HG03575 (cell line): ENCODE data around the gene STMND1.

Experiments used
- ATAC-seq: cut with Tn5 transposase; IDR thresholded peaks from one replicate; pipeline ENCODE4 v1.9.1; 2021; ENCODE audit not compliant: unreplicated experiment, insufficient number of reproducible peaks, low FRiP score; ENCODE audit errors: extremely low read depth

STMND1 gene

DNA sequence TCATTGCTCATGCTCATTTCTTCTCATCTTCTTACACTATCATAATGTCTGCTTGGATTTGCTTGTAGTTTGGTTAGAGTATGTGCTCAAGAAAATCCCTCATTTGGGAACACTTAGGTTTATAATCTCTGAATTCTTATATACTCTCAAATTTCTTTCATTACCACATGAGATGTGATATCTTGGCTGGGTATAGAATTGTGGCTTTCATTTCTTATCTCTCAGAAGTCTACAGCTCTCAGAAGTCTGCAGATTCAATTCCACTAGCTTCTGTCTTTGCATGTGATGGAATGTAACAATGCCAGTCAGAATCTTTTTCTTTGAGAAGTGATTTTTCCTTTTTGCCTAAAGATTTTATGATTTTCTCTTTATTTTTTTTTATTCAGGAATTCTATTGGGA lies 50.9 kb downstream of the STMND1 start:
- ATAC-seq, result no peak

GRCh38 chr6:17156112-17156921 lies 54.5 kb downstream of the STMND1 start:
- ATAC-seq, result no peak

- no peak for ATAC-seq
Observed at GRCh38 chr6:17156966-17157365, 55.1 kb downstream of the STMND1 start.

DNA sequence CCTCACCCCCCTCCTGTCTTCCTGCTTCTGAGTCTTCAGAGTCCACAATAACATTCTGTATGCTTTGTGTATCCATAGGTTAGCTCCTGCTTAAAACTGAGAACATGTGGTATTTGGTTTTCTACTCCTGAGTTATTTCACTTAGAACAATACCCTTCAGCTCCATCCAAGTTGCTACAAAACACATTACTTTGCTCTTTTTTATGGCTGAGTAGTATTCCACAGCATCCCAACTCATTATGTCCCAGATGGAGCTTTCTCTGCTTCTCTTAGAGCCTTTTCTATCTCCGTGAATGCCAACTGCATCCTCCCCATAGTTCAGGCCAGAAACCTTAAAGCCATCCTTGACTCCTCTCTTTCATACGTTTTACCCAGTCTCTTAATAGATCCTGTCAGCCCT lies 55.8 kb downstream of the STMND1 start:
- no peak for ATAC-seq

DNA sequence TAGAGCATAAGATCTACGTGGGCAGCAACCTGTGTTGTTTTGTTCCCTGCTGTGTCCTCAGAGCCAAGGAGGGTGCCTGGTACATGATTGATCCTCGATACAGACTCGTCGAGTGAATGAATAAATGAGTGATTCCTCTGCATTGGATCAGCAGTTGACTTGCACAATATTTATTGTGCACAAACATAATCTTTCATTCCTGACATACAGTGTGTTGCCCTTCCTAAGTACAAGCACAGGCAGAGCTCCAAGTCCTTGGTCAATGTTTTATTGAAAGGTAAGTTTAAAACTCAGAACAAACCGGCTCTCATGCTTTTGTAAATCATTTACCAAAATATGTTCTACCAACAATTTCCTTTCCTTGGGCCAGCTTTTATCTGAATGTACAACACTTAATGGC lies 57.4 kb downstream of the STMND1 start:
- no peak for ATAC-seq

- ATAC-seq, result no peak
Observed at GRCh38 chr6:17161076-17161475, 59.2 kb downstream of the STMND1 start.

- ATAC-seq, result no peak
Observed at GRCh38 chr6:17165383-17165782, 63.5 kb downstream of the STMND1 start.

GRCh38 chr6:17167327-17167979 lies 65.6 kb downstream of the STMND1 start:
- ATAC-seq, result no peak

DNA sequence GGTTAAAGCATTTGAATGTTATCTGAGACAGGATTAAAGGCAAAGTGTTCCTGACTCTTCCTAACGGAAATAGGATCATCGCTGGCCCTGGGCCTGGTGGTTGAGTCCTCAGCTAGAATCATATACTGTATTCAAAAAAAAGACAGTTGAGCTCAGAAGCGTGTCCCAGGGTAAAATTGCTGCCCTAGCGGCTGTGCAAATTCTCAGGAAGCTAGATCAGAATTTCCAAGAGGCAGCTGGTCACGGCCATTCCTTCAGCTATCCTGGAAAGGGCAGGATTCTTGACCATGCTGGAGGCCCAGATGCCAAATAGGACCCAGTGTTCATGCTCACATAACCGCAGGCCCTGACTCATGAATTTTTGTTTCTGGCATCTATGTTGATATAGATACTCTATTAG lies 67.4 kb downstream of the STMND1 start:
- ATAC-seq, result no peak

- no peak for ATAC-seq
Observed at GRCh38 chr6:17169711-17170110, 67.9 kb downstream of the STMND1 start.

- ATAC-seq, result no peak
Observed at GRCh38 chr6:17172836-17173470, 71.1 kb downstream of the STMND1 start.

DNA sequence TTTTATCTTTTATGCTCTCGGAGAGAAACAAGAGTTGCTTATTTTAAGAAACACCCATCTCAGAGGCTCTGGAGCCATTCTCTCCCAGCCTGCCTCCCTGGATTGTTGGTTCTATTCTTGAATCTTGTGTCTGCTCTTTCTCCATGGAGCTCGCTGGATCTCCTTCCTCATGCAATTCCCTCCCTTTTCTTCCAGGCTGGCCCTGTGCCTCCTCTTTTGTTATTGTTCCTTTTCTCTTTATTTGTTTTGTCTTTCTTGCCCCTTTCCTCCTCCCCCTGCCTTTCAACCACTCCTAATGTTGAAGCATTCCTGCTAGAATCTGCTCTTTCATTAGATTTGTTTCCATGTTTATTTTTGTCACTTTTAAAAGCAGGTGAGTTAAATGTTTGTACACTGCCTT lies 76.5 kb downstream of the STMND1 start:
- ATAC-seq, result no peak

DNA sequence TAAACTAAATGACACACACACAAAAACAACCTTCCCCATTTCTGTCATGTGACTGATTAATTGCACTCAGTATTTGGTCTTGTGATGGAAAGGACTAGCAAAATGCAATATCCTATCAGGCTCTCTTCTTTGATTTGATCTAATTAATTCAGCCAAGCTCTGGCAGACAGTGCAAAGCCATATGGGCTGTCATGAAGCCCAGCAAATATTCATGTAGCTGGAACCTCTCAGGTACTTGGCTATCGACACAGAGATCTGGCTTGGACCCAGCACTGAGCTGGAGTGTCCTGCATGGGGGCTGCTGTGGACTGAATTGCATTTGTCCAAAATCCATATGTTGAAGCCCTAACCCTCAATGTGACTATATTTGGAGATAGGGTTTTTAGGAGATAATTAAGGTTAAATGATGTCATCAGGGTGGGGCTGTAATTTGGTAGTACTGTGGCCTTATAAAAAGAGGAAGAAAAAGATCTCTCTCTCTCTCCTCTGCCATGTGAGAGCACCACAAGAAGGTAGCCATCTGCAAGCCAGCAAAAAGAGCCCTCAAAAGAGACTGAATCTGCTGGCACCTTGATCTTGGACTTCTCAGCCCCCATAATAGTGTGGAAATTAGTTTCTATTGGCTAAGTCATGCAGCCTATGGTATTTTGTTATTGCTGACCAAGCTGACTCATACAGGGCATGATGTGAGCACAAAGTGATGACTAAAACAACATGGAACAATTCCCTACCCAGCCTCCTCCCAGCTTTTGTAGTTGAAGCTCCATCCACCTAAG lies 77.1 kb downstream of the STMND1 start:
- no peak for ATAC-seq

DNA sequence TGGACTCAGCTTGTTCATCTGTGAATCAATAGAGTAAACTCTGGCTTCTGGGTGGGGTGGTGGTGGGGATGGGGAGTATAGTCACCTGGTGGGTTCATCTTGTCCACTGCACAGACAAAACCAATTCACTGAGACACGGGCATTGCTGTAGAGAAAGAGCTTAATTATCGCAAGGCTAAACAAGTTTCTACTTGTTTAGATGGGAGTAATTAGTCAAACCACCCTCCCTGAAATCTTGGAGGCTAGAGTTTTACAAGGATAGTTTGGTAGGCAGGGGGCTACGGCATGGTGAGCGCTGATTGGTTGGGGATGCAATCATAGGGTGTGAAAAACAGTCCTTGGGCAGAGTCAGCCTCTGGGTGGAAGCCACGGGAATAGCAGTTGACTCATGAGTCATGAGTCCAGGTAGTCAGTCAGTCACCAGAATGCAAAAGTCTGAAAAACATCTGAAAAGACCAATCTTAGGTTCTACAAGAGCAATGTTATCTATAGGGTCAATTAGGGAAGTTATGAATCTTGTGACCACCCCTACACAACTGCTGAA lies 77.8 kb downstream of the STMND1 start:
- no peak for ATAC-seq
